ENCODE results near the gene SLC20A1. TPM values are rescaled to one million over a fixed set of nuclear protein-coding genes. Genes with fewer than 3 reads are reported as not detected.
A peak's percentile ranks its signal among the peaks of the same experiment; 100 is the strongest.
"Not testable (repeated sequence)": the region's sequence is repeated elsewhere in the genome, so short reads cannot be mapped to it uniquely, and the experiment has no call there.

The SLC20A1 gene
- total RNA-seq, 2 donors from 2014 or later = 113 to 130 TPM

GRCh38 chr2:112701052-112701451 is 55.3 kb downstream of the SLC20A1 start:
- H3K27me3 Mint-ChIP-seq = peaks cover 5% of the 10 kb centered on the region
- peaks cover 8% of the 10 kb centered on the region for H3K4me1 Mint-ChIP-seq
- no peaks in the 10 kb centered on the region for H3K9me3 ChIP-seq (ENCODE audit: control insufficient read depth, low read length, poor library complexity, severe bottlenecking)
- H3K27ac Mint-ChIP-seq = no peak overlapping the region
- ATAC-seq = no peak
- no peak overlapping the region for H3K4me3 Mint-ChIP-seq
- DNase-seq = no peak
- peaks cover 2% of the 10 kb centered on the region for H3K36me3 Mint-ChIP-seq (ENCODE audit: low read depth)

DNA sequence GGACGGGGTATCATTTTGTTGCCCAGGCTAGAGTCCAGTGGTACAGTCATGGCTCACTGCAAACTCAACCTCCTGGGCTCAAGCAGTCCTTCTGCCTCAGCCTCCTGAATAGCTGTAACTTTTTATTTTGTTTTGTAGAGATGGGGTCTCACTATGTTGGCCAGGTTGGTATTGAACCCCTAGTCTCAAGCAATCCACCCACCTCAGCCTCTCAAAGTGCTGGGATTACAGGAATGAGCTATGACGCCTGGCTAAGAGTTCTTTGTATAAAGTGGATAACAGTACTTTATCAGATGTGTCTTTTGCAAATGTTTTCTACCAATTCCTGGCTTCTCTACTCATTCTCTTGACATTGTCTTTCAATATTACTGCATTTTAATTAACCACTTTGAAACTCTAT is 57.9 kb downstream of the SLC20A1 start:
- Mint-ChIP-seq H3K27ac (no peak overlapping the region), H3K4me3 (no peak overlapping the region), H3K36me3 (ENCODE audit: low read depth) (peaks cover 2% of the 10 kb centered on the region), H3K27me3 (peaks cover 9% of the 10 kb centered on the region), H3K4me1 (peaks cover 16% of the 10 kb centered on the region)
- no peaks in the 10 kb centered on the region for H3K9me3 ChIP-seq (ENCODE audit: control insufficient read depth, low read length, poor library complexity, severe bottlenecking)
- DNase-seq (no peak), ATAC-seq (no peak)

GRCh38 chr2:112705575-112705974 is 59.8 kb downstream of the SLC20A1 start:
- peaks cover 2% of the 10 kb centered on the region for H3K36me3 Mint-ChIP-seq (ENCODE audit: low read depth)
- no peaks in the 10 kb centered on the region for H3K9me3 ChIP-seq (ENCODE audit: control insufficient read depth, low read length, poor library complexity, severe bottlenecking)
- no peak for DNase-seq
- no peak overlapping the region for H3K27ac Mint-ChIP-seq
- H3K4me1 Mint-ChIP-seq = peaks cover 23% of the 10 kb centered on the region
- no peak for ATAC-seq
- no peak overlapping the region for H3K4me3 Mint-ChIP-seq
- H3K27me3 Mint-ChIP-seq = peaks cover 9% of the 10 kb centered on the region

GRCh38 chr2:112706170-112706664 is 60.5 kb downstream of the SLC20A1 start:
- ATAC-seq = peak; percentile 94
- H3K27ac Mint-ChIP-seq = peak overlapping the region; percentile 12
- no peaks in the 10 kb centered on the region for H3K9me3 ChIP-seq (ENCODE audit: control insufficient read depth, low read length, poor library complexity, severe bottlenecking)
- DNase-seq = no peak
- H3K4me3 Mint-ChIP-seq = peak overlapping the region; percentile 55
- peaks cover 26% of the 10 kb centered on the region for H3K4me1 Mint-ChIP-seq
- peaks cover 4% of the 10 kb centered on the region for H3K36me3 Mint-ChIP-seq (ENCODE audit: low read depth)
- peaks cover 9% of the 10 kb centered on the region for H3K27me3 Mint-ChIP-seq

DNA sequence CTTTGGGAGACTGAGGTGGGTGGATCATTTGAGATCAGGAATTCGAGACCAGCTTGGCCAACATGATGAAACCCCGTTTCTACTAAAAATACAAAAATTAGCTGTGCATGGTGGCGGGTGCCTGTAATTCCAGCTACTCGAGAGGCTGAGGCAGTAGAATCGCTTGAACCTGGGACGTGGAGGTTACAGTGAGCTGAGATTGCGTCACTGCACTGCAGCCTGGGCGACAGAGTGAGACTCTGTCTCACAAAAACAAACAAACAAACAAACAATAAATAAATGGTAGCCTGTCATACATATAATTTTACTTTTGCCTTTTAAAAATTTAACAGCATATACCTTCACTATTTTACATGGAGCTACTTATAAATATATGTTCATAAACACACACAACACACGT is 61.2 kb downstream of the SLC20A1 start:
- ATAC-seq; DNase-seq; H3K36me3 Mint-ChIP-seq (ENCODE audit: low read depth); H3K9me3 ChIP-seq (ENCODE audit: control insufficient read depth, low read length, poor library complexity, severe bottlenecking); H3K27me3 Mint-ChIP-seq; H3K27ac Mint-ChIP-seq; H3K4me3 Mint-ChIP-seq: not testable (repeated sequence)
- peaks cover 26% of the 10 kb centered on the region for H3K4me1 Mint-ChIP-seq

DNA sequence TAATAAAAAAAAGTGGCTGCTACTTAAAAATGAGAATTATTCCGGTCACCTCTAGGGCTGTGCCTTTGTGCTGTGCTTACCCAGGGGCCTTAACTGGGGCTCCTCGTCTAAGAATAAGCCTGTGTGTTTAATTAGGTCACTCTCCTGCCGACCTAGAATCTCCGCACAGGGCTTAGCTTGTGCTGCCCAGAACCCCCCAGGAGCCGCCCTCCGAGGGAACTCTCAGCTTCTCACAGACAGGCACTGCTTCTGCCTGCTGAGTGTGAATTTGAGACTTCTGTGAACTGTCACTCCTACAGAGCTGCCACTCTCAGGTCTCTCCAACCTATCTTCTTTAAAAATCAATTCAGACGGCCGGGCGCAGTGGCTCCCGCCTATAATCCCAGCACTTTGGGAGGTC is 63.2 kb downstream of the SLC20A1 start:
- DNase-seq = no peak
- Mint-ChIP-seq H3K27ac (no peak overlapping the region), H3K36me3 (ENCODE audit: low read depth) (peaks cover 4% of the 10 kb centered on the region), H3K27me3 (peaks cover 21% of the 10 kb centered on the region), H3K4me1 (peaks cover 26% of the 10 kb centered on the region), H3K4me3 (peak overlapping the region; percentile 50)
- ATAC-seq = no peak
- H3K9me3 ChIP-seq (ENCODE audit: control insufficient read depth, low read length, poor library complexity, severe bottlenecking) = no peaks in the 10 kb centered on the region

DNA sequence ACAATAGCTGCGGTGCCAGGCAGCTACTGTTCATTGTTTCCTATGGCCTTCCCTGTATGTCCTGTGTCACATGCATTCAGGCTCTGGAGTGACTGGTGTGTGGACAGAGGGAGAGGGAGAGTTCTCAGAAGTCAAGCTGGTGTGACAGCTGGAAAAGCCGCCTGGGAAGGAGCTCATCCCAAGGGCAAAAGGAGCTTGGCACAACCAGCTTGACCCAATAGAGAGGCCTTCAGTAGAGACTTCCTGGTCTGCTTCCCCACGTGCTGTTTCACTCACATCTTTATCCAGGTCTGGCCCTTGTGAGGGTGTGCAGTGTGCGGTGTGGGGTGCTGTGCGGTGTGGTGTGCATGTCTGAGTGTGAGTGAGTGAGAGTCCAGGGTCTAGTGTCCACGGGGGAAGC is 64.0 kb downstream of the SLC20A1 start:
- Mint-ChIP-seq H3K4me3 (no peak overlapping the region), H3K4me1 (peaks cover 25% of the 10 kb centered on the region), H3K27ac (no peak overlapping the region), H3K36me3 (ENCODE audit: low read depth) (peaks cover 3% of the 10 kb centered on the region), H3K27me3 (peaks cover 25% of the 10 kb centered on the region)
- DNase-seq (no peak), ATAC-seq (no peak)
- H3K9me3 ChIP-seq (ENCODE audit: control insufficient read depth, low read length, poor library complexity, severe bottlenecking) = no peaks in the 10 kb centered on the region

DNA sequence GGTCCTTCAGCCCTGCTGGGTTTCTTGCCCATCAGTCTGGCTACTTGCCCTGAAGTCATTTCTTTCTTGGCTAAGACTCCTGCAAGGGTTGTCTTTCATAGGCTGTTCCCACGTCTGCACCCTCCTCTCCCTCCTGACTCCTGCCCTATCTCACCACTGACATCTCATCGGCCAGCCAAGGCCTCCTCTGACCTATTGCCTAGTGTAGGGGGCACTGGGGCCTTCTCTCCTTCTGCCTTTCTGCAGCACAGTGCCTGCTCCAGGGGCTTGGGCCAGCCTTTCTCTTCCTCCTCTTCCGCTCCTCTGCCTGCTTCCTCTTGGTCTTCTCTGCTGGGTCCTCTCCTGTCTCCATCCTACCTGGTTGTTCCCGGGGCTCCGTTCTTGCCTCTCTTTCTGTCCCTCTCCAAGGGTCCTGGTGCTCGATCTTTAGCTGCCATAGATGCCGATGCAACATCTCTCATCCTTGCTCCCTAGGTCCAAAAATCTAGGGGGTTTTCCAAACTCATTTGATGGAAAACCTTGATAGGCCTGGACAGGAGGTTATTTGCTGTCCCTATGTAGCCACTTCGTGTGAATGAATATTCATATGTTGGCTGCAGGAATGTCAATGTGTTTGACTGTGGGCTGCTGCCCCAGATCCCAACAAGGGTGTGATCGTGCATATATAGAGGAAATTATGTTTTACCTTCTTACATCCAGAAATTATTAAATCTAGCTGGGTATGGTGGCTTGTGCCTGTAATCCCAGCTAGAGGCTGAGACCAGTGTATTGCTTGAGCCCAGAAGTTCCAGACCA is 65.4 kb downstream of the SLC20A1 start:
- H3K4me1 Mint-ChIP-seq = peaks cover 20% of the 10 kb centered on the region
- H3K9me3 ChIP-seq (ENCODE audit: control insufficient read depth, low read length, poor library complexity, severe bottlenecking) = no peaks in the 10 kb centered on the region
- H3K27me3 Mint-ChIP-seq = peaks cover 23% of the 10 kb centered on the region
- no peak for DNase-seq
- ATAC-seq = no peak
- no peak overlapping the region for H3K4me3 Mint-ChIP-seq
- H3K36me3 Mint-ChIP-seq (ENCODE audit: low read depth) = peaks cover 2% of the 10 kb centered on the region
- H3K27ac Mint-ChIP-seq = no peak overlapping the region

- no peaks in the 10 kb centered on the region for H3K9me3 ChIP-seq (ENCODE audit: control insufficient read depth, low read length, poor library complexity, severe bottlenecking)
- H3K27me3 Mint-ChIP-seq = peaks cover 20% of the 10 kb centered on the region
- peak overlapping the region; percentile 12 for H3K4me3 Mint-ChIP-seq
- ATAC-seq = no peak
- DNase-seq = no peak
- H3K4me1 Mint-ChIP-seq = peaks cover 16% of the 10 kb centered on the region
- H3K27ac Mint-ChIP-seq = peak overlapping the region; percentile 27
- H3K36me3 Mint-ChIP-seq (ENCODE audit: low read depth) = peaks cover 2% of the 10 kb centered on the region
These were observed 66.7 kb downstream of the SLC20A1 start for GRCh38 chr2:112712465-112712864.

DNA sequence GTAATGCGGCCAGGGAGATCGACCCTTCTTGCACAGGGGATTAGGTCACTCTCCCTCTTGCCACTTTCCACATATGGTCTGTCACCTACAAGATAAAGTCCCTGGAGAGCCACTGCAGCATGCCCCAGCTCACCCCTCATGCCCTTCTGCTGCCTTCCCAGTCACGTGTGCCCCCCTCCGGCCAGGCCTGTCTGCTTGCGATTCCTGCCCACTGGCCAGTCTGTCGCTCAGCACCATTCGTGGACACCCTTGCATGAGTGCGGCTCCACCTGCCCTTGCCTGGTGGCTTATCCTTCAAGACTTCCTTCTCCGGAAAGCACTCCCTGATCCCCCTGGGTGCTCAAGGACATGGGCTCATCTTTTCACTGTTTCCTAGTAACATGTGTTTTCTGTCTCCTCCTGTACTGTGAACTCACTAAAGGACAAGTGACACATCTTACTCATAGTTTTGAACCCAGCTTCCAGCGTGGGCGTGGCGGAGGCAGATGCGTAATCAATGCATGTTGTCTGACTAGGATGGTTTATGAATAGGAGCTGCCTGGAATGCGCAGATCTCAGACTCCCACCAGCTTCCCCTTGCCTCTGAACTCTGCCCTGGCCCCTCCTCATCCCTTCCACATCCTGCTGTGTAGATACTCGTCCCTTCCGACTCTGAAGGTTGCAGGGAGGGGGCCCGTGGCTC is 67.3 kb downstream of the SLC20A1 start:
- H3K36me3 Mint-ChIP-seq (ENCODE audit: low read depth) = peaks cover 2% of the 10 kb centered on the region
- H3K4me3 Mint-ChIP-seq = no peak overlapping the region
- peaks cover 15% of the 10 kb centered on the region for H3K4me1 Mint-ChIP-seq
- no peaks in the 10 kb centered on the region for H3K9me3 ChIP-seq (ENCODE audit: control insufficient read depth, low read length, poor library complexity, severe bottlenecking)
- peak overlapping the region; percentile 27 for H3K27ac Mint-ChIP-seq
- no peak for DNase-seq
- ATAC-seq = no peak
- H3K27me3 Mint-ChIP-seq = peaks cover 20% of the 10 kb centered on the region

Other genes with a start within 250 kb of the SLC20A1 start
- 10 to 100 TPM; 42.7 to 60.6 TPM for gene RGPD8, start 212.3 kb upstream of the SLC20A1 start, total RNA-seq
- gene TTL, start 163.8 kb upstream of the SLC20A1 start, total RNA-seq = 10 to 100 TPM; 18.8 to 20.6 TPM
- 10 to 100 TPM; 15.2 to 23.5 TPM for gene POLR1B, start 103.5 kb upstream of the SLC20A1 start, total RNA-seq
- 10 to 100 TPM; 16.6 to 18.4 TPM for gene CHCHD5, start 61.3 kb upstream of the SLC20A1 start, total RNA-seq
- gene NT5DC4, start 75.1 kb downstream of the SLC20A1 start, total RNA-seq = not detected
- under 1 TPM; 0.37 to 0.97 TPM for gene CKAP2L, start 118.7 kb downstream of the SLC20A1 start, total RNA-seq
- under 1 TPM; 0.35 to 0.44 TPM for gene IL1A, start 138.6 kb downstream of the SLC20A1 start, total RNA-seq
- gene IL1B, start 190.8 kb downstream of the SLC20A1 start, total RNA-seq = 10 to 100 TPM; 30.8 to 61.2 TPM